Measurements from ENCODE around the gene ELOVL5.

The ELOVL5 gene

DNA sequence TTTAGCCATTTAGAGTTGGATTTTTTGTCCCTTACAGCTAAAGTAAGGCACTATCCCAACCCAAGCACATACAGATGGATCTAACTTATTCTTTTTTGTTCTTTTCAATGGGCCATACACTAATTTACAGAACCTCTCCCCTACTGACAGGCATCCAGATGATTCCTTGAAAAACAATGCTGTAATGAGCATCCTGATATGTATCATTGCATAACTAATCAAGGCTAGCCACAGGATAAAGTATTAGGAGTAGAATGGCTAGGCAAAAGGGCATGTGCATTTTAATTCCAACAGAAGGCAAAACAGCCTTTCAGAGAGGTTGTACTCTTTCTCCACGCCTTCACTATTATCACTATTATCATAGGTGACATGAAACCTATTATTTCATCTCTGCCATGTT, 54.1 kb downstream of the ELOVL5 start:
- peaks cover 36% of the 10 kb centered on the region for H3K79me2 ChIP-seq (ENCODE audit: low read length)
- no peak overlapping the region for H3K4me2 ChIP-seq (ENCODE audit: low read depth, low read length)
- no peak overlapping the region for H3K4me3 ChIP-seq (ENCODE audit: low read length)
- 0 out of 2 replicates have a peak, but pooled peaks cover 6% of the 10 kb centered on the region for H3K4me1 ChIP-seq (ENCODE audit: low read length)
- no peak overlapping the region for H2AFZ ChIP-seq (ENCODE audit: low read length)
- H3K9me2 ChIP-seq (replicated peaks; ENCODE audit: insufficient read depth, low read length): no peaks in the 10 kb centered on the region
- no peaks in the 10 kb centered on the region for H3F3A ChIP-seq (ENCODE audit: insufficient read depth, low read length)
- H3K9ac ChIP-seq (ENCODE audit: low read length): no peak overlapping the region
- H3K36me3 ChIP-seq (replicated peaks; ENCODE audit: insufficient read depth, low read length): no peaks in the 10 kb centered on the region
- H3K9me3 ChIP-seq (replicated peaks; ENCODE audit: insufficient read depth, low read length): no peaks in the 10 kb centered on the region
- H3K27ac ChIP-seq (ENCODE audit: low read length): no peak overlapping the region
- TF ChIP-seq, protein P1, sequence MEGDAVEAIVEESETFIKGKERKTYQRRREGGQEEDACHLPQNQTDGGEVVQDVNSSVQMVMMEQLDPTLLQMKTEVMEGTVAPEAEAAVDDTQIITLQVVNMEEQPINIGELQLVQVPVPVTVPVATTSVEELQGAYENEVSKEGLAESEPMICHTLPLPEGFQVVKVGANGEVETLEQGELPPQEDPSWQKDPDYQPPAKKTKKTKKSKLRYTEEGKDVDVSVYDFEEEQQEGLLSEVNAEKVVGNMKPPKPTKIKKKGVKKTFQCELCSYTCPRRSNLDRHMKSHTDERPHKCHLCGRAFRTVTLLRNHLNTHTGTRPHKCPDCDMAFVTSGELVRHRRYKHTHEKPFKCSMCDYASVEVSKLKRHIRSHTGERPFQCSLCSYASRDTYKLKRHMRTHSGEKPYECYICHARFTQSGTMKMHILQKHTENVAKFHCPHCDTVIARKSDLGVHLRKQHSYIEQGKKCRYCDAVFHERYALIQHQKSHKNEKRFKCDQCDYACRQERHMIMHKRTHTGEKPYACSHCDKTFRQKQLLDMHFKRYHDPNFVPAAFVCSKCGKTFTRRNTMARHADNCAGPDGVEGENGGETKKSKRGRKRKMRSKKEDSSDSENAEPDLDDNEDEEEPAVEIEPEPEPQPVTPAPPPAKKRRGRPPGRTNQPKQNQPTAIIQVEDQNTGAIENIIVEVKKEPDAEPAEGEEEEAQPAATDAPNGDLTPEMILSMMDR (IDR thresholded peaks at IDR 0.05; ENCODE audit: low read length): no peak
- TF ChIP-seq EZH2 (optimal IDR thresholded peaks at IDR 0.05; ENCODE audit: low read depth, low read length): no peak
- no peak for TF ChIP-seq EZH2phosphoT487 (IDR thresholded peaks at IDR 0.05; ENCODE audit: low read length)
- no peaks in the 10 kb centered on the region for H3K27me3 ChIP-seq (replicated peaks; ENCODE audit: insufficient read depth, low read length)
- H4K20me1 ChIP-seq (ENCODE audit: insufficient read depth, low read length): no peaks in the 10 kb centered on the region
- no peak for DNase-seq

DNA sequence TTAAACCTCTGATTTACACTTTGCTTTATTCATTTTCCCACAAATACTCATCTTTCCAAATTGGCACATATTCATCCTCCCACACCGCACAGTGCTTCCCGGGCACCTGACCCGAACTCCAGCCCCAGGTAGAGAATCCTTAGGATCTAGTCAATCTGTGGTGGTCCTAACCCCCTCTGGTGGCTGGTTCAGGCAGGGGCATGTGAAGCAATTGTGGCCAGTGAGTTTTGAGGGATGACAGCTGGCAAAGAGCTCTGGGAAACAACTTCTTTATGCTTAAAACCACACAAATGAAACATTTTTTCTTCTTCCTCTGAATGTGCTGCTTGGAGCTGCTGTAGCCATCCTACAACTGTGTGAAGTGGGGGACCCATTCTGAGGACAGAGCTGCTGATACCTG, 54.7 kb downstream of the ELOVL5 start:
- H3K27me3 ChIP-seq (replicated peaks; ENCODE audit: insufficient read depth, low read length): no peaks in the 10 kb centered on the region
- H3K9ac ChIP-seq (ENCODE audit: low read length): no peak overlapping the region
- H3K36me3 ChIP-seq (replicated peaks; ENCODE audit: insufficient read depth, low read length): no peaks in the 10 kb centered on the region
- H4K20me1 ChIP-seq (ENCODE audit: insufficient read depth, low read length): no peaks in the 10 kb centered on the region
- H3K4me3 ChIP-seq (ENCODE audit: low read length): no peak overlapping the region
- H3K27ac ChIP-seq (ENCODE audit: low read length): no peak overlapping the region
- no peaks in the 10 kb centered on the region for H3F3A ChIP-seq (ENCODE audit: insufficient read depth, low read length)
- no peak overlapping the region for H2AFZ ChIP-seq (ENCODE audit: low read length)
- no peak overlapping the region for H3K4me2 ChIP-seq (ENCODE audit: low read depth, low read length)
- 0 out of 2 replicates have a peak, but pooled peaks cover 6% of the 10 kb centered on the region for H3K4me1 ChIP-seq (ENCODE audit: low read length)
- peaks cover 31% of the 10 kb centered on the region for H3K79me2 ChIP-seq (ENCODE audit: low read length)
- no peak for DNase-seq
- no peaks in the 10 kb centered on the region for H3K9me2 ChIP-seq (replicated peaks; ENCODE audit: insufficient read depth, low read length)
- no peaks in the 10 kb centered on the region for H3K9me3 ChIP-seq (replicated peaks; ENCODE audit: insufficient read depth, low read length)
- TF ChIP-seq, protein P1 (IDR thresholded peaks at IDR 0.05; ENCODE audit: low read length): peak; percentile 43
- no peak for TF ChIP-seq EZH2 (optimal IDR thresholded peaks at IDR 0.05; ENCODE audit: low read depth, low read length)

DNA sequence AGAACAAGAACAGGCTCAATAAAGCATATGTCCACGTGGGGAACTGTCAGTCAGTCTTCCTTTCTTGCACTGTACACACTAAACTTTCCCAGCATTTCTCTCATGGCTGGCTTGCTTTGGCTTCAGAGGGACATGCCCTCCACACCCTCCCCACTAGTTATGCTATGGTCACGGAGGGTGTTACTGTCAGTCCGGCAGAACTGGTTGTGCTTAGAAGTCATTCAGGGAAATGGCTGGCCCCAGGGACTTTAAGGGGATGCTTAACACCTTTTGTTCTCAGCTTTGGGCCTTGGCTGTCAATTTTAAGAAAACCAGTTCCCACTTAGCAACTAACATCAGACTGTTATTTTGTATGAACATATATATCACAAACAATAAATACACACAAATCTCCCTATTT, 55.1 kb downstream of the ELOVL5 start:
- Histone ChIP-seq H2AFZ (ENCODE audit: low read length) (no peak overlapping the region), H3K4me1 (ENCODE audit: low read length) (0 out of 2 replicates have a peak, but pooled peaks cover 6% of the 10 kb centered on the region), H3K27ac (ENCODE audit: low read length) (no peak overlapping the region), H3K4me2 (ENCODE audit: low read depth, low read length) (no peak overlapping the region), H3K27me3 (replicated peaks; ENCODE audit: insufficient read depth, low read length) (no peaks in the 10 kb centered on the region), H3K36me3 (replicated peaks; ENCODE audit: insufficient read depth, low read length) (no peaks in the 10 kb centered on the region), H3F3A (ENCODE audit: insufficient read depth, low read length) (no peaks in the 10 kb centered on the region), H3K9me2 (replicated peaks; ENCODE audit: insufficient read depth, low read length) (no peaks in the 10 kb centered on the region), H3K9me3 (replicated peaks; ENCODE audit: insufficient read depth, low read length) (no peaks in the 10 kb centered on the region), H3K79me2 (ENCODE audit: low read length) (peaks cover 26% of the 10 kb centered on the region), H4K20me1 (ENCODE audit: insufficient read depth, low read length) (no peaks in the 10 kb centered on the region), H3K9ac (ENCODE audit: low read length) (no peak overlapping the region), H3K4me3 (ENCODE audit: low read length) (no peak overlapping the region)
- DNase-seq: no peak
- TF ChIP-seq, protein P1 (IDR thresholded peaks at IDR 0.05; ENCODE audit: low read length): no peak
- TF ChIP-seq EZH2phosphoT487 (IDR thresholded peaks at IDR 0.05; ENCODE audit: low read length) (no peak), EZH2 (optimal IDR thresholded peaks at IDR 0.05; ENCODE audit: low read depth, low read length) (no peak)

Data from MM.1S (cell line).